Vagina (tissue), 2 donors: Measurements from ENCODE around the gene MRPS34. TPM values are rescaled to one million over a fixed set of nuclear protein-coding genes. Genes with fewer than 3 reads are reported as not detected.

Experiments used
- DNase-seq, 2 donors: peaks; one replicate each; pipeline ENCODE4 v3.0.0-alpha.2; 2017; ENCODE audit errors: extremely low spot score in 2 of 2
- H3K27ac ChIP-seq: fragments of 200-600 bp; sonication (generic); one replicate; pipeline ENCODE4 v1.5.1; 2019
- H3K27me3 ChIP-seq: fragments of 200-600 bp; sonication (generic); one replicate; pipeline ENCODE4 v1.5.1; 2019
- H3K36me3 ChIP-seq, 2 donors: fragments of 200-600 bp; sonication (generic); one replicate each; pipeline ENCODE4 v1.5.1; 2017 to 2019
- H3K4me1 ChIP-seq: fragments of 200-600 bp; sonication (generic); one replicate; pipeline ENCODE4 v1.5.1; 2019
- H3K4me3 ChIP-seq, 2 donors: fragments of 200-600 bp; sonication (generic); 1 replicate in 1 of 2; 2 replicates in 1 of 2; pipeline ENCODE4 v1.5.1; 2016 to 2019
- H3K9me3 ChIP-seq: fragments of 200-600 bp; sonication (generic); one replicate; pipeline ENCODE4 v1.5.1; 2019
- CTCF ChIP-seq, 3 experiments: fragments of 450-650 bp in 2 of 3; fragments of 200-600 bp in 1 of 3; sonication (generic) in 1 of 3; IDR thresholded peaks; one replicate each; pipeline ENCODE4 v1.5.1; 2017 to 2019; ENCODE audit warnings: antibody characterized with exemption in 3 of 3, mild to moderate bottlenecking in 2 of 3, moderate library complexity in 2 of 3
- POLR2A ChIP-seq, 2 donors: fragments of 450-650 bp; IDR thresholded peaks; one replicate each; pipeline ENCODE4 v1.6.1; 2017; ENCODE audit warnings: antibody characterized with exemption in 2 of 2, mild to moderate bottlenecking in 2 of 2, moderate library complexity in 2 of 2
- POLR2AphosphoS5 ChIP-seq, 2 donors: sonication (generic); formaldehyde crosslinking; IDR thresholded peaks; one replicate each; pipeline ENCODE4 v1.9.0; 2017; ENCODE audit warnings: antibody characterized with exemption in 2 of 2, mild to moderate bottlenecking in 2 of 2, low read depth in 1 of 2; ENCODE audit not compliant: insufficient read depth in 1 of 2
- intact Hi-C: fragments of 100-400 bp; cut with DNase I; formaldehyde crosslinking; loops from one replicate; pipeline ENCODE4 v1.15.1; 2023
- total RNA-seq: library from RNA; depleted of rRNA; stranded (reverse); fragments of >200 nt; gene quantifications from one replicate; pipeline ENCODE4 v1.2.3, GENCODE V29; 2016

Gene MRPS34
- total RNA-seq, 1 donor from 2014 or later = 89.6 TPM

- H3K36me3 ChIP-seq = peaks cover 0 to 38% of the 10 kb centered on the region in 2 donors
- intact Hi-C loops = no loop called here
- H3K4me1 ChIP-seq = peaks cover 52% of the 10 kb centered on the region
- no peak overlapping the region for H3K4me3 ChIP-seq
- no peak overlapping the region for H3K27ac ChIP-seq
- DNase-seq = no peak
- no peaks in the 10 kb centered on the region for H3K27me3 ChIP-seq
- TF ChIP-seq POLR2A (IDR thresholded peaks at IDR 0.05) (no peak), CTCF (IDR thresholded peaks at IDR 0.05) (no peak), POLR2AphosphoS5 (IDR thresholded peaks at IDR 0.05; ENCODE audit: insufficient read depth in 1 of 2, low read depth in 1 of 2) (no peak)
- H3K9me3 ChIP-seq = no peaks in the 10 kb centered on the region
Observed at GRCh38 chr16:1779234-1779701, 6.3 kb upstream of the MRPS34 start.

DNA sequence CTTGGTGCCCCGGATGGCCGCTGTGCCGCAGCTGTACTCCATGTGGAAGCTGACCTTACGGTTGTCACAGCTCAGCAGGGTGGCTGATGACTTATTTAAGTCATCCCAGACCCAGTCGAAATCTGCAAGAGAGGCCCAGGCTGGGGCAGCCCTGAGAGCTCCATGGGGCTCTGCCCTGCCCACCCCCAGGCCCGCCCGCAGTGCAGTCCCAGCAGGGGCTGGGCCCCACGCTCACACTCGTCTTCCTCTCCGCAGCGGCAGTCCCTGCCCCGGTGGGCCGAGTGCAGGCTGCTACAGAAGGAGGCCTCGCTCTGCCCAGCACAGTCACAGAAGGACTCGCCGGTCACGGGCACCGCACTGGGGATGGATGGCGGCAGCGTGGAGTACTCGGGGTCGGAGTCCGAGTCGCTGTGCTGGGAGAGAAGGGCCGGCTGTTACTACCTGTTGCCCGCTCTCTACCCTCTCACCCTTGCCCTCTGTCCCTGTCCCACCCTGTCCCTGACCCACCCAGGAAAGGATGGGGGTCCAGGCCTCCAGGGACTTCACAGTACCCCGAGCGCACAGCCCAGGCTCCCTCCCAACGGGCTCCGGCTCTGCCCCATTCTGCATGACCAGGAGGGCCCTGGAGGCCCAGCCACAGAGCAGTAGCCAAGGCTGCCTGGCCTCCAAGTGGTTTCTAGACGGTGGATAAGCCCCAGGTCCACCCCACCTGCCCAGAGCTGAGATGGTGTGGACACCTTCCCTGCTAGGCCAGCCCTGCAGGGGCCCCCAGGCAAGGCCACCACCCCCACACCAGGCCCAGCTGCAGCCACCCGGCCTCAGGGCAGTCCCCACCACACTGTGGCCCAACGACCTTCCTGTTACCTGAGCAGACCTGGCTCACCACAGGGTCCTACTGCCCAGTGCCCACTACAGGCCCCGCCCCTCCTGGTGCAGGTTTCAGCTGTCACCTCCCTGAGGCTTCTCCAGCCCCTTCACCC, 5.6 kb upstream of the MRPS34 start:
- Histone ChIP-seq H3K27me3 (no peaks in the 10 kb centered on the region), H3K36me3 (peaks cover 0 to 38% of the 10 kb centered on the region in 2 donors), H3K4me1 (peaks cover 52% of the 10 kb centered on the region), H3K9me3 (no peaks in the 10 kb centered on the region), H3K4me3 (no peak overlapping the region), H3K27ac (no peak overlapping the region)
- DNase-seq = no peak
- no peak for TF ChIP-seq CTCF (IDR thresholded peaks at IDR 0.05)
- TF ChIP-seq POLR2A (IDR thresholded peaks at IDR 0.05) = no peak
- no peak for TF ChIP-seq POLR2AphosphoS5 (IDR thresholded peaks at IDR 0.05; ENCODE audit: insufficient read depth in 1 of 2, low read depth in 1 of 2)
- intact Hi-C loops = no loop called here

DNA sequence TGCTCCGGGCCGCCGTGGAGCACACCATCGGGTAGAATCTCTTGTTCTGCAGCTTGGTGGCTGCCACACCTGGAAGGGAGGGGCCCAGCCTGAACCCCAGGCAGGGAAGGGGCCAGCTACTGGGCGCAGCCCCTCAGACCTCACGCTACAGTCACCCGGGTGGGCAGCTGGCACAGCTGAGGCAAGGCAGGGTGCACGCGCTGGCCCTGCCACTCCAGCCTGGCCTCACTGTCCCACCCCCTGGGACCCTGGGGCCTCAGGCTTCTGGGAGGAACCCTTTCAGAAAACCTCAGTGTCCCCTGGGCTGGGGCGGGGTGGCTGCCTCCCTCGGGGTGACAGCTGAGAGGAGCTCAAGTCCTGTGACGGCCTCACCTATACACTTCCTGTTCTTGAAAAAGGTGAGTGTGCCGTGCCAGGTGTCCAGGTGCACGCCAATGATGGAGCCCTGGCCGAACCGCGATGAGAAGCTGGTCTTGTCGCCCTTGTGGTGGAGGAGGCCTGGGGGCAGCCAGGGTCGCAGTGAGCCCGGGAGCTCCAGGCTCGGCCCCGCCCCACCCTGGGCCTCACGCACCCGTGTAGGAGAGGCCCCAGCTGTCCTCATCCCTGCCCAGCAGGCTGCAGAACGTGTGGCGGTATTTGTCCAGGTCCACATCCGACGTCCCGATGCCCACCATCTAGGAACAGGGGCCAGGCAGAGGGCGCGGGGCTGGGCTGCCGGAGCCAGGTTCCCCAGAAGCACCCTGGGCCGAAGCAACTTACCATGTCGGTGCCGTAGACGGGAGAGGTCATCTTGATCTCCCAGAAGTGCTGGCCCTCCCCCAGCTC, 4.7 kb upstream of the MRPS34 start:
- H3K36me3 ChIP-seq = peaks cover 0 to 38% of the 10 kb centered on the region in 2 donors
- H3K27me3 ChIP-seq = no peaks in the 10 kb centered on the region
- H3K4me1 ChIP-seq = peaks cover 52% of the 10 kb centered on the region

DNA sequence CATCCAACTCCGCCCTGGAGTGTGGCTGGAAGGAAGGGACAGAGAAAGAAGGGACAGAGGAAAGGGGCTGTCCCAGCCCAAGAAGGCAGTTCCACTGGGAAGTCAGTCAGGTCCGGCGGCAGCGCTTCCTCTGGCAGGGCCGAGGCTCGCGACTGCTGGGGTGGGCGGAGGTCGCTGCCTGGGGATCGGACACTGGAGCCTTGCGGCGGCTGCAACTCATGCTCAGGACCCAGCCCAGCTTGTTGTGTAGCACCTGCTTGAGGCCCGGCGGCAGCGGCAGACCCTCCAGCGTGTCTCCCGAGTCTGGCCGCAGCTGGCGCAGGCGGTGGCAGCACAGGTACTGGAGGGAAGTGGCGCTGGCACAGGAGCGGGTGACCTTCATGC, 4.0 kb upstream of the MRPS34 start:
- H3K4me3 ChIP-seq = no peak overlapping the region
- H3K36me3 ChIP-seq = peaks cover 0 to 38% of the 10 kb centered on the region in 2 donors
- TF ChIP-seq POLR2A (IDR thresholded peaks at IDR 0.05) = no peak
- TF ChIP-seq CTCF (IDR thresholded peaks at IDR 0.05) = no peak
- no peak for TF ChIP-seq POLR2AphosphoS5 (IDR thresholded peaks at IDR 0.05; ENCODE audit: insufficient read depth in 1 of 2, low read depth in 1 of 2)
- H3K27me3 ChIP-seq = no peaks in the 10 kb centered on the region
- DNase-seq = no peak
- peaks cover 58% of the 10 kb centered on the region for H3K4me1 ChIP-seq
- no peak overlapping the region for H3K27ac ChIP-seq
- H3K9me3 ChIP-seq = no peaks in the 10 kb centered on the region
- intact Hi-C loops = no loop called here

More for the DNA sequence above, 4.7 kb upstream of the MRPS34 start:
- intact Hi-C loops = no loop called here
- Histone ChIP-seq H3K27ac (no peak overlapping the region), H3K4me3 (no peak overlapping the region), H3K9me3 (no peaks in the 10 kb centered on the region)
- no peak for DNase-seq
- TF ChIP-seq CTCF (IDR thresholded peaks at IDR 0.05) = no peak
- TF ChIP-seq POLR2A (IDR thresholded peaks at IDR 0.05) = no peak
- no peak for TF ChIP-seq POLR2AphosphoS5 (IDR thresholded peaks at IDR 0.05; ENCODE audit: insufficient read depth in 1 of 2, low read depth in 1 of 2)
